ENCODE data around the gene ATP9A. TPM values are rescaled to one million over a fixed set of nuclear protein-coding genes. Genes with fewer than 3 reads are reported as not detected.

Gene ATP9A
- total RNA-seq, 2 experiments from 2014 or later, result 0.11 to 0.19 TPM

DNA sequence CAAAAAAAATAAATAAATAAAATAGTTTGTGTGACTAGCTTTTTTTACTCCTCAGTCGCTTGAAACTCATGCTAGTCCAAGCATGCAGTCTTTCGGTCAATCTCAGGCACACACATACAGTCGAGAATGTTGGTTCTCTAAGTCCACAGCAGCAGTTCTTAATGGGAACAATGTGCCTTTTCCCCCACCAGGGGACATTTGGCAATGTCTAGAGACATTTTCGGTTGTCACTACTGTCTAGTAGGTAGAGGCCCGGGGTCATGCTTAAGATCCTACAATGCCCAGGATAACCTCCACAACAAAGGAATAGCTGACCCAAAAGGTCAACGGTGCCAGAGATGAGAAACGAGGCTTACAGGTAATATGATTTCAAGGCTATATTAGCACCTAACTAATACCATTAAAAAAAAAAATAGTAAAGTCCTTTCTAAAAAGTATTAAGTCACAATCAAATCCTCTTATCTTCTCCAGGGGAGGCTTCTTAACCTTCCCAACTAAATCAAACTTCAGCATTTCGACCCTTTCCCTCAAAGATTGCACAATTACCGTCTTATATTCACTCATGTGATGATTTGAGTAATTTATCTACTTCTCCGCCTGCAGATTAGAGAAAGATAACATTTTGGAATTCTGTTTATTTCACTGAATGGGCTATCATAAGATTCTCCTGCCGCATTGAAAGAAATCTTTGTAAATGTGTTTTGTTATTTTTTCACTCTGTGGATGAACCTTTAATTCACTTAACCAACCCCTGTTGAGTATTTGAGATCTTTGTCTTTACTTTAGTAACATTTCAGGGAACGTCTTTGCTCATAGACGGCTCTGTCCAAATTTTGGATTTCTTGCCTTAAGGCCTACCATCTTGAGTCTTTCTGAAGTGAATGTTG is 42.2 kb upstream of the ATP9A start:
- TF ChIP-seq CTCF (IDR thresholded peaks at IDR 0.05), result no peak
- Histone ChIP-seq H3K9me3 (ENCODE audit: control insufficient read depth in 1 of 2, insufficient read depth in 1 of 2, low read length in 2 of 2) (no peaks in the 10 kb centered on the region), H3K27me3 (ENCODE audit: control insufficient read depth in 1 of 2, insufficient read depth in 2 of 2, low read length in 2 of 2) (peaks cover 0 to 4% of the 10 kb centered on the region in 2 experiments), H3K27ac (ENCODE audit: low read depth in 1 of 2, low read length in 2 of 2) (no peak overlapping the region), H3K4me1 (ENCODE audit: insufficient read depth, low read length) (no peaks in the 10 kb centered on the region), H3K4me3 (ENCODE audit: low read length) (no peak overlapping the region), H3K36me3 (ENCODE audit: insufficient read depth, low read length) (no peaks in the 10 kb centered on the region)
- Mint-ChIP-seq H3K36me3 (ENCODE audit: low read depth) (no peaks in the 10 kb centered on the region), H3K27me3 (peaks cover 20% of the 10 kb centered on the region), H3K4me3 (no peak overlapping the region), H3K9me3 (no peaks in the 10 kb centered on the region), H3K27ac (no peak overlapping the region), H3K4me1 (ENCODE audit: low read depth) (no peaks in the 10 kb centered on the region)
- no peak for ATAC-seq (ENCODE audit: poor library complexity)
- CTCF ChIA-PET, result no interaction called here
- POLR2A ChIA-PET, result no interaction called here
- intact Hi-C loops (cut with DNase I, micrococcal nuclease), result no loop called here
- no peak for DNase-seq

DNA sequence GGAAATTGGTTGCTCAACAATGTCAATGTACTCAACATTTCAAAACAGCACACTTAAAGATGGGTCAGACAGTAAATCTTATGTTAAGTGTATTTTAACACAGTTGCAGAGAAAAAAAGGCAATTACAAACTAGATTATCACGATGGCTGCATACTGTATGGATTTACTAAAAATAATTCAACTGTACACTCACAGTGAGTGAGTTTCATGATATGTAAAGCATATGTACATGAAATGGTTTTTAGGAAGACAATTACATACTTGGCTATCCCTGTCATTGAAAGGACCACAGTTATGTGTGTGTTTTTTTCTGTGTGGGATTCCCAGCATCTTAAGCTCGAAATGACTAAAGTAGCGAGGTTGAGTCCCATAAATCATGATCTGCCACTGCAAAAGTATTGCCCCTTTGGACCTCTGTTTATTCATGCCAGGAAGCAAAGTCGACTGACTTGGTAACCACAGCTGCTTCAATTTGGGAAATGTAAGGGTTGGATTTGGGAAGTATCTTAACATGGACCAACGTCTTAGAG is 39.6 kb upstream of the ATP9A start:
- no peak for DNase-seq
- TF ChIP-seq CTCF (IDR thresholded peaks at IDR 0.05), result no peak
- ATAC-seq (ENCODE audit: poor library complexity), result no peak
- Histone ChIP-seq H3K36me3 (ENCODE audit: insufficient read depth, low read length) (no peaks in the 10 kb centered on the region), H3K27me3 (ENCODE audit: control insufficient read depth in 1 of 2, insufficient read depth in 2 of 2, low read length in 2 of 2) (peaks cover 4 to 9% of the 10 kb centered on the region in 2 experiments), H3K9me3 (ENCODE audit: control insufficient read depth in 1 of 2, insufficient read depth in 1 of 2, low read length in 2 of 2) (no peaks in the 10 kb centered on the region), H3K4me3 (ENCODE audit: low read length) (no peak overlapping the region), H3K4me1 (ENCODE audit: insufficient read depth, low read length) (no peaks in the 10 kb centered on the region), H3K27ac (ENCODE audit: low read depth in 1 of 2, low read length in 2 of 2) (no peak overlapping the region)
- ChIA-PET POLR2A (no interaction called here), CTCF (no interaction called here)
- Mint-ChIP-seq H3K4me3 (no peak overlapping the region), H3K9me3 (no peaks in the 10 kb centered on the region), H3K36me3 (ENCODE audit: low read depth) (no peaks in the 10 kb centered on the region), H3K27ac (no peak overlapping the region), H3K4me1 (ENCODE audit: low read depth) (no peaks in the 10 kb centered on the region), H3K27me3 (peaks cover 35% of the 10 kb centered on the region)
- intact Hi-C loops (cut with DNase I, micrococcal nuclease), result no loop called here

- no peaks in the 10 kb centered on the region for H3K36me3 Mint-ChIP-seq (ENCODE audit: low read depth)
- CTCF ChIA-PET, result no interaction called here
- H3K4me3 Mint-ChIP-seq, result no peak overlapping the region
- Histone ChIP-seq H3K36me3 (ENCODE audit: insufficient read depth, low read length) (no peaks in the 10 kb centered on the region), H3K27ac (ENCODE audit: low read depth in 1 of 2, low read length in 2 of 2) (no peak overlapping the region), H3K27me3 (ENCODE audit: control insufficient read depth in 1 of 2, insufficient read depth in 2 of 2, low read length in 2 of 2) (peaks cover 22 to 38% of the 10 kb centered on the region in 2 experiments), H3K4me3 (ENCODE audit: low read length) (no peak overlapping the region), H3K4me1 (ENCODE audit: insufficient read depth, low read length) (peaks cover 15% of the 10 kb centered on the region), H3K9me3 (ENCODE audit: control insufficient read depth in 1 of 2, insufficient read depth in 1 of 2, low read length in 2 of 2) (peaks cover 0 to 10% of the 10 kb centered on the region in 2 experiments)
- DNase-seq (no peak), ATAC-seq (ENCODE audit: poor library complexity) (no peak)
- TF ChIP-seq CTCF (IDR thresholded peaks at IDR 0.05), result no peak
- H3K9me3 Mint-ChIP-seq, result no peaks in the 10 kb centered on the region
- peaks cover 6% of the 10 kb centered on the region for H3K4me1 Mint-ChIP-seq (ENCODE audit: low read depth)
- H3K27me3 Mint-ChIP-seq, result peaks cover 53% of the 10 kb centered on the region
- POLR2A ChIA-PET, result no interaction called here
- no peak overlapping the region for H3K27ac Mint-ChIP-seq
- intact Hi-C loops (cut with DNase I, micrococcal nuclease), result no loop called here
These were observed 36.6 kb upstream of the ATP9A start for GRCh38 chr20:51804754-51805153.

Measured in CD4-positive, alpha-beta T cell (primary cell).